ENCODE measurements around the gene DEPDC1B. TPM values are rescaled to one million over a fixed set of nuclear protein-coding genes. Genes with fewer than 3 reads are reported as not detected.
A peak's percentile ranks its signal among the peaks of the same experiment; 100 is the strongest.

Gene DEPDC1B
- total RNA-seq = 10 to 100 TPM in 1 of 2 donors, under 1 TPM in 1; 0.17 to 26.3 TPM
- polyA plus RNA-seq = under 1 TPM; 0.48 to 0.56 TPM

GRCh38 chr5:60699609-60700415, at the start of gene DEPDC1B:
DEPDC1B (minus strand) TSS chr5:60700166; CDS start chr5:60700093, 73 bp downstream.
- no peaks in the 10 kb centered on the region for H3K9me3 ChIP-seq (ENCODE audit: control insufficient read depth in 4 of 4, low read length in 3 of 4)
- H3K36me3 ChIP-seq (ENCODE audit: control insufficient read depth in 4 of 4, insufficient read depth in 3 of 4, low read depth in 1 of 4, low read length in 3 of 4) = no peaks in the 10 kb centered on the region
- peaks cover 0 to 17% (median 10%) of the 10 kb centered on the region in 4 donors for H3K4me1 ChIP-seq (ENCODE audit: control insufficient read depth in 4 of 4, insufficient read depth in 4 of 4, low read length in 3 of 4)
- under 1% methylated on average over 72 of the region's 72 CpGs for WGBS
- peak within 1 kb of the TSS in 1 of 2 donors; percentile 20 for H3K27ac ChIP-seq (ENCODE audit: low read depth in 1 of 2, low read length in 2 of 2)
- TF ChIP-seq HNF4G (IDR thresholded peaks at IDR 0.05) (no peak), HNF4A (conservative IDR thresholded peaks at IDR 0.05) (no peak), ATF3 (IDR thresholded peaks at IDR 0.05) (no peak), SP1 (IDR thresholded peaks at IDR 0.05) (peak; percentile 45), FOXA2 (IDR thresholded peaks at IDR 0.05) (no peak), GABPA (IDR thresholded peaks at IDR 0.05 in 1 of 2, conservative IDR thresholded peaks at IDR 0.05 in 1 of 2) (peak in 1 of 2 donors; percentile 75), ZBTB33 (IDR thresholded peaks at IDR 0.05) (no peak), TAF1 (conservative IDR thresholded peaks at IDR 0.05) (no peak)
- H3K4me3 ChIP-seq (ENCODE audit: low read depth in 1 of 3, low read length in 3 of 3) = peak within 1 kb of the TSS; percentile 50 to 84 (median 62)
- H3K27me3 ChIP-seq (ENCODE audit: control insufficient read depth in 4 of 4, insufficient read depth in 4 of 4, low read length in 3 of 4) = no peaks in the 10 kb centered on the region
- peak; percentile 91 for DNase-seq (ENCODE audit: low spot score)
- H3K9ac ChIP-seq (ENCODE audit: low read depth in 1 of 2, low read length in 2 of 2) = peak within 1 kb of the TSS; percentile 48 to 67

GRCh38 chr5:60744682-60745081, 44.7 kb upstream of the DEPDC1B start:
- Histone ChIP-seq H3K4me3 (ENCODE audit: low read depth in 1 of 3, low read length in 3 of 3) (no peak overlapping the region), H3K4me1 (ENCODE audit: control insufficient read depth in 4 of 4, insufficient read depth in 4 of 4, low read length in 3 of 4) (no peaks in the 10 kb centered on the region)
- WGBS = 98% methylated on average over 6 of the region's 6 CpGs

More at GRCh38 chr5:60744682-60745081, 44.7 kb upstream of the DEPDC1B start:
- H3K27me3 ChIP-seq (ENCODE audit: control insufficient read depth in 4 of 4, insufficient read depth in 4 of 4, low read length in 3 of 4) = no peaks in the 10 kb centered on the region
- TF ChIP-seq EGR1 (IDR thresholded peaks at IDR 0.05; ENCODE audit: low read depth in 2 of 2) = no peak
- TF ChIP-seq MAX (IDR thresholded peaks at IDR 0.05) = no peak
- no peak for TF ChIP-seq FOXA1 (IDR thresholded peaks at IDR 0.05)
- no peak for TF ChIP-seq SP1 (IDR thresholded peaks at IDR 0.05)
- TF ChIP-seq YY1 (IDR thresholded peaks at IDR 0.05) = no peak
- TF ChIP-seq HNF4A (conservative IDR thresholded peaks at IDR 0.05) = no peak
- no peak for TF ChIP-seq FOXA2 (IDR thresholded peaks at IDR 0.05)
- no peak for TF ChIP-seq RAD21 (IDR thresholded peaks at IDR 0.05)
- no peak for TF ChIP-seq ZBTB33 (IDR thresholded peaks at IDR 0.05)
- TF ChIP-seq HNF4G (IDR thresholded peaks at IDR 0.05) = no peak
- TF ChIP-seq JUND (IDR thresholded peaks at IDR 0.05) = no peak
- no peak for TF ChIP-seq REST (IDR thresholded peaks at IDR 0.05)
- TF ChIP-seq TAF1 (conservative IDR thresholded peaks at IDR 0.05) = no peak
- TF ChIP-seq NR2F2 (IDR thresholded peaks at IDR 0.05) = no peak
- no peak for TF ChIP-seq CTCF (IDR thresholded peaks at IDR 0.05; ENCODE audit: low read depth, low read length, missing input control)
- no peak for TF ChIP-seq ATF3 (IDR thresholded peaks at IDR 0.05)
- TF ChIP-seq RXRA (IDR thresholded peaks at IDR 0.05) = no peak
- no peak for TF ChIP-seq GABPA (IDR thresholded peaks at IDR 0.05 in 1 of 2, conservative IDR thresholded peaks at IDR 0.05 in 1 of 2)
- no peaks in the 10 kb centered on the region for H3K36me3 ChIP-seq (ENCODE audit: control insufficient read depth in 4 of 4, insufficient read depth in 3 of 4, low read depth in 1 of 4, low read length in 3 of 4)
- no peak overlapping the region for H3K27ac ChIP-seq (ENCODE audit: low read depth in 1 of 2, low read length in 2 of 2)
- no peak overlapping the region for H3K9ac ChIP-seq (ENCODE audit: low read depth in 1 of 2, low read length in 2 of 2)
- H3K9me3 ChIP-seq (ENCODE audit: control insufficient read depth in 4 of 4, low read length in 3 of 4) = peaks cover 0 to 5% (median under 1%) of the 10 kb centered on the region in 4 donors
- no peak for DNase-seq (ENCODE audit: low spot score)
